HepG2 (cell line): ENCODE measurements around the gene DHX8. TPM values are rescaled to one million over a fixed set of nuclear protein-coding genes. Genes with fewer than 3 reads are reported as not detected.

ENCODE experiments used
- CENPT ChIP-seq: sonication (generic); formaldehyde crosslinking; IDR thresholded peaks from 2 replicates; pipeline ENCODE4 v1.8.0; 2022; ENCODE audit warnings: low read depth, mild to moderate bottlenecking, moderate library complexity, missing genetic modification reagents
- DPF2 ChIP-seq: sonication (generic); formaldehyde crosslinking; IDR thresholded peaks from 2 replicates; pipeline ENCODE4 v1.4.0; 2020; ENCODE audit warnings: mild to moderate bottlenecking, low read depth, missing genetic modification reagents, borderline replicate concordance
- ETS1 ChIP-seq: sonication (generic); formaldehyde crosslinking; IDR thresholded peaks from 2 replicates; pipeline ENCODE4 v1.4.0; 2020; ENCODE audit warnings: missing genetic modification reagents
- HES4 ChIP-seq: sonication (generic); formaldehyde crosslinking; IDR thresholded peaks from 2 replicates; pipeline ENCODE4 v1.9.0; 2021; ENCODE audit warnings: mild to moderate bottlenecking, missing genetic modification reagents, borderline replicate concordance
- KDM1A ChIP-seq: IDR thresholded peaks from 2 replicates; pipeline ENCODE4 v1.6.1; 2016; ENCODE audit warnings: missing compliant biosample characterization
- KLF16 ChIP-seq, 2 experiments: sonication (generic) in 1 of 2; formaldehyde crosslinking in 1 of 2; IDR thresholded peaks; 2 replicates each; pipeline versions ENCODE4 v1.6.1 to v1.8.0; 2016 to 2023; ENCODE audit warnings: missing genetic modification reagents in 2 of 2, missing compliant biosample characterization in 1 of 2
- PAWR ChIP-seq: sonication (generic); formaldehyde crosslinking; IDR thresholded peaks from 2 replicates; pipeline ENCODE4 v1.4.0; 2020; ENCODE audit warnings: missing genetic modification reagents, mild to moderate bottlenecking, borderline replicate concordance
- RAD21 ChIP-seq: fragments of 450-650 bp; formaldehyde crosslinking; IDR thresholded peaks from 2 replicates; pipeline ENCODE4 v1.5.0; 2020; ENCODE audit warnings: mild to moderate bottlenecking
- RCOR2 ChIP-seq: IDR thresholded peaks from 2 replicates; pipeline ENCODE4 v1.6.1; 2016; ENCODE audit warnings: missing biosample characterization, missing genetic modification reagents
- RORA ChIP-seq: sonication (generic); formaldehyde crosslinking; IDR thresholded peaks from 2 replicates; pipeline ENCODE4 v1.5.0; 2020; ENCODE audit warnings: mild to moderate bottlenecking, missing genetic modification reagents, moderate library complexity
- SALL1 ChIP-seq: sonication (generic); formaldehyde crosslinking; IDR thresholded peaks from 2 replicates; pipeline ENCODE4 v1.8.0; 2022; ENCODE audit warnings: mild to moderate bottlenecking, missing genetic modification reagents
- SPEN ChIP-seq: sonication (generic); formaldehyde crosslinking; IDR thresholded peaks from 2 replicates; pipeline ENCODE4 v1.5.1; 2020; ENCODE audit warnings: low read depth, mild to moderate bottlenecking, missing genetic modification reagents
- ZBTB20 ChIP-seq: sonication (generic); formaldehyde crosslinking; IDR thresholded peaks from 2 replicates; pipeline ENCODE4 v1.8.1; 2023; ENCODE audit warnings: missing genetic modification reagents, low read depth, mild to moderate bottlenecking, borderline replicate concordance
- ZNF138 ChIP-seq: sonication (generic); formaldehyde crosslinking; IDR thresholded peaks from 2 replicates; pipeline ENCODE4 v1.5.0; 2020; ENCODE audit warnings: mild to moderate bottlenecking, low read depth, missing genetic modification reagents
- ZNF292 ChIP-seq: sonication (generic); formaldehyde crosslinking; IDR thresholded peaks from 2 replicates; pipeline ENCODE4 v1.8.1; 2022; ENCODE audit warnings: mild to moderate bottlenecking, low read depth, missing genetic modification reagents, borderline replicate concordance
- ZNF331 ChIP-seq: sonication (generic); formaldehyde crosslinking; IDR thresholded peaks from 2 replicates; pipeline ENCODE4 v1.4.0; 2020; ENCODE audit warnings: missing genetic modification reagents
- ZNF709 ChIP-seq: sonication (generic); formaldehyde crosslinking; IDR thresholded peaks from 2 replicates; pipeline ENCODE4 v1.5.0; 2020; ENCODE audit warnings: mild to moderate bottlenecking, missing genetic modification reagents
- ZNF713 ChIP-seq: sonication (generic); formaldehyde crosslinking; IDR thresholded peaks from 2 replicates; pipeline ENCODE4 v1.4.0; 2020; ENCODE audit warnings: mild to moderate bottlenecking, missing genetic modification reagents
- ZNF766 ChIP-seq: sonication (generic); formaldehyde crosslinking; IDR thresholded peaks from 2 replicates; pipeline ENCODE4 v1.5.0; 2020; ENCODE audit warnings: missing genetic modification reagents, borderline replicate concordance
- polyA plus RNA-seq, 8 experiments: library from polyadenylated mRNA; depleted of rRNA in 3 of 8; stranded (reverse) in 7 of 8; unstranded in 1 of 8; fragments of >200 nt; fragmentation: Illumina TruSeq in 4 of 8; extraction: Trizol in 4 of 8; gene quantifications; 2 replicates each; pipeline versions ENCODE4 v1.2.1 to v1.2.3, GENCODE V29; 2011 to 2016; ENCODE audit warnings: low read depth in 4 of 8, missing spikeins in 1 of 8, mixed read lengths in 1 of 8; ENCODE audit not compliant: insufficient read depth in 1 of 8
- total RNA-seq, 5 experiments: library from RNA; depleted of rRNA; stranded (reverse); fragments of >200 nt; fragmentation: Illumina TruSeq; extraction: Trizol; gene quantifications; 2 replicates each; pipeline ENCODE4 v1.2.3, GENCODE V29; 2016; ENCODE audit warnings: low read depth in 1 of 5
- TF ChIP-seq, protein P1 (sequence below): sonication (generic); formaldehyde crosslinking; IDR thresholded peaks from 2 replicates; pipeline ENCODE4 v1.4.0; 2020; ENCODE audit warnings: missing genetic modification reagents
- TF ChIP-seq, protein P2 (sequence below): sonication (generic); formaldehyde crosslinking; IDR thresholded peaks from 2 replicates; pipeline ENCODE4 v1.5.0; 2020; ENCODE audit warnings: mild to moderate bottlenecking, missing genetic modification reagents, moderate library complexity
- TF ChIP-seq, protein P3 (sequence below): IDR thresholded peaks from 2 replicates; pipeline ENCODE4 v1.6.1; 2016; ENCODE audit warnings: mild to moderate bottlenecking, missing biosample characterization, missing genetic modification reagents
- TF ChIP-seq, protein P4 (sequence below): sonication (generic); formaldehyde crosslinking; IDR thresholded peaks from 2 replicates; pipeline ENCODE4 v1.8.0; 2022; ENCODE audit warnings: mild to moderate bottlenecking, missing genetic modification reagents

The DHX8 gene
- total and polyA plus RNA-seq, 2 of the 13 experiments (the other 11 are each of a cell fraction or from before 2014, with no cell fraction given) = 24.8 to 48.9 TPM

DNA sequence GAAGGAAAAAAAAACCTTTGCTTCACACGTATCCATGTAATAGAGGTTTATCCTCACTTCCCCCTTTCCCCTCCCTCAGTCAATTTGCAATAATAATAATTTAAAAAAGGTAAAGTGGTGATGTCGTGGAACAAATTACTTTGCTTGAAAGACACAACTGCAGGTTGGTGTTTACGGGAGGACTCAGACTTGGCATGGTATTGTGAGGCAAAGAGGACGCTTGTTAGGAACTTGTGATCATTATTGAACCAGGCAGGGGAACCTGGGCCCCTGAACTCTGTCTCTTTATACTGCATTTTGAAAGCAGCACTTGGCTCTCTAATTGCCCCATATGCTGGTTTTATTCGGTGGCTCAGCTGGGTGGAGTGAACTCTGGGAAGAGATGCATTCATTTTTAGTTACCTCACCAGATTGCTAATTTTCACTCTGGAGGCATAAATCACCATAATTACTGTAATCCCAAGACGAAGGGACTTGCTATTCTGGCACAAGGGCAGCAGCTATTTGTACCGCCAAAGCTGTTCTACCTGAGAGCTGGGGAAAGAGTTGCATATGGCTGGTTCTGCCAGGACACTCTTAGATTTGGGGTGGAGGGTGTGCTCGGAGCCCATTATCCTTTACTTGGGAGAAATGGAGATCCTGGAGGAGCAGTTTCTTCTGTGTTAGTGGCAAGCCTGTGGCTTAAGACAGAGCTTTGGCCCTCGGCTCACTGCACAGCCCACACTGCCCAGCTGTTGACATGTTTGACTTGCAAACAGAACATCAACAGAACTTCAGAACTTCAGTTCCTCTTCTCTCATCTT, 5.7 kb upstream of the DHX8 start (continued):
- TF ChIP-seq RORA (no peak), CENPT (CRISPR knock-in tag) (no peak), ZNF713 (CRISPR knock-in tag) (no peak), SALL1 (CRISPR knock-in tag) (peak; percentile 78), ZNF709 (CRISPR knock-in tag) (0 out of 2 replicates have a peak, but pooled peaks have one; percentile 29), ZNF292 (CRISPR knock-in tag) (peak; percentile 33; the same call in 1 of the 2 replicates), RAD21 (no peak; the same call in 1 of the 2 replicates), ZNF138 (CRISPR knock-in tag) (no peak), ZBTB20 (0 out of 2 replicates have a peak, but pooled peaks have one; percentile 22), DPF2 (CRISPR knock-in tag) (peak; percentile 59; the same call in 1 of the 2 replicates), ZNF766 (CRISPR knock-in tag) (no peak), RCOR2 (CRISPR knock-in tag) (no peak), PAWR (CRISPR knock-in tag) (no peak), HES4 (no peak), ETS1 (no peak), ZNF331 (CRISPR knock-in tag) (no peak; the same call in 1 of the 2 replicates), SPEN (CRISPR knock-in tag) (0 out of 2 replicates have a peak, but pooled peaks have one; percentile 17), KLF16 (CRISPR knock-in tag; IDR thresholded peaks at IDR 0.05) (peak in 1 of 2 experiments; percentile 64; a peak in 1 of 4 replicates), KDM1A (CRISPR knock-in tag) (no peak)
- TF ChIP-seq, protein P1, sequence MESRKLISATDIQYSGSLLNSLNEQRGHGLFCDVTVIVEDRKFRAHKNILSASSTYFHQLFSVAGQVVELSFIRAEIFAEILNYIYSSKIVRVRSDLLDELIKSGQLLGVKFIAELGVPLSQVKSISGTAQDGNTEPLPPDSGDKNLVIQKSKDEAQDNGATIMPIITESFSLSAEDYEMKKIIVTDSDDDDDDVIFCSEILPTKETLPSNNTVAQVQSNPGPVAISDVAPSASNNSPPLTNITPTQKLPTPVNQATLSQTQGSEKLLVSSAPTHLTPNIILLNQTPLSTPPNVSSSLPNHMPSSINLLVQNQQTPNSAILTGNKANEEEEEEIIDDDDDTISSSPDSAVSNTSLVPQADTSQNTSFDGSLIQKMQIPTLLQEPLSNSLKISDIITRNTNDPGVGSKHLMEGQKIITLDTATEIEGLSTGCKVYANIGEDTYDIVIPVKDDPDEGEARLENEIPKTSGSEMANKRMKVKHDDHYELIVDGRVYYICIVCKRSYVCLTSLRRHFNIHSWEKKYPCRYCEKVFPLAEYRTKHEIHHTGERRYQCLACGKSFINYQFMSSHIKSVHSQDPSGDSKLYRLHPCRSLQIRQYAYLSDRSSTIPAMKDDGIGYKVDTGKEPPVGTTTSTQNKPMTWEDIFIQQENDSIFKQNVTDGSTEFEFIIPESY (CRISPR knock-in tag) = no peak
- TF ChIP-seq, protein P2, sequence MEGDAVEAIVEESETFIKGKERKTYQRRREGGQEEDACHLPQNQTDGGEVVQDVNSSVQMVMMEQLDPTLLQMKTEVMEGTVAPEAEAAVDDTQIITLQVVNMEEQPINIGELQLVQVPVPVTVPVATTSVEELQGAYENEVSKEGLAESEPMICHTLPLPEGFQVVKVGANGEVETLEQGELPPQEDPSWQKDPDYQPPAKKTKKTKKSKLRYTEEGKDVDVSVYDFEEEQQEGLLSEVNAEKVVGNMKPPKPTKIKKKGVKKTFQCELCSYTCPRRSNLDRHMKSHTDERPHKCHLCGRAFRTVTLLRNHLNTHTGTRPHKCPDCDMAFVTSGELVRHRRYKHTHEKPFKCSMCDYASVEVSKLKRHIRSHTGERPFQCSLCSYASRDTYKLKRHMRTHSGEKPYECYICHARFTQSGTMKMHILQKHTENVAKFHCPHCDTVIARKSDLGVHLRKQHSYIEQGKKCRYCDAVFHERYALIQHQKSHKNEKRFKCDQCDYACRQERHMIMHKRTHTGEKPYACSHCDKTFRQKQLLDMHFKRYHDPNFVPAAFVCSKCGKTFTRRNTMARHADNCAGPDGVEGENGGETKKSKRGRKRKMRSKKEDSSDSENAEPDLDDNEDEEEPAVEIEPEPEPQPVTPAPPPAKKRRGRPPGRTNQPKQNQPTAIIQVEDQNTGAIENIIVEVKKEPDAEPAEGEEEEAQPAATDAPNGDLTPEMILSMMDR (CRISPR knock-in tag) = no peak
- TF ChIP-seq, protein P3, sequence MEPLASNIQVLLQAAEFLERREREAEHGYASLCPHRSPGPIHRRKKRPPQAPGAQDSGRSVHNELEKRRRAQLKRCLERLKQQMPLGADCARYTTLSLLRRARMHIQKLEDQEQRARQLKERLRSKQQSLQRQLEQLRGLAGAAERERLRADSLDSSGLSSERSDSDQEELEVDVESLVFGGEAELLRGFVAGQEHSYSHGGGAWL (CRISPR knock-in tag) = no peak
- TF ChIP-seq, protein P4, sequence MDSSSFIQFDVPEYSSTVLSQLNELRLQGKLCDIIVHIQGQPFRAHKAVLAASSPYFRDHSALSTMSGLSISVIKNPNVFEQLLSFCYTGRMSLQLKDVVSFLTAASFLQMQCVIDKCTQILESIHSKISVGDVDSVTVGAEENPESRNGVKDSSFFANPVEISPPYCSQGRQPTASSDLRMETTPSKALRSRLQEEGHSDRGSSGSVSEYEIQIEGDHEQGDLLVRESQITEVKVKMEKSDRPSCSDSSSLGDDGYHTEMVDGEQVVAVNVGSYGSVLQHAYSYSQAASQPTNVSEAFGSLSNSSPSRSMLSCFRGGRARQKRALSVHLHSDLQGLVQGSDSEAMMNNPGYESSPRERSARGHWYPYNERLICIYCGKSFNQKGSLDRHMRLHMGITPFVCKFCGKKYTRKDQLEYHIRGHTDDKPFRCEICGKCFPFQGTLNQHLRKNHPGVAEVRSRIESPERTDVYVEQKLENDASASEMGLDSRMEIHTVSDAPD (CRISPR knock-in tag) = no peak
